ENCODE measurements around the gene SIK2. TPM values are rescaled to one million over a fixed set of nuclear protein-coding genes. Genes with fewer than 3 reads are reported as not detected.
A peak's percentile ranks its signal among the peaks of the same experiment; 100 is the strongest.

Gene SIK2
- total and polyA plus RNA-seq, 4 donors: 7.2 to 31.8 (median 17.3) TPM

DNA sequence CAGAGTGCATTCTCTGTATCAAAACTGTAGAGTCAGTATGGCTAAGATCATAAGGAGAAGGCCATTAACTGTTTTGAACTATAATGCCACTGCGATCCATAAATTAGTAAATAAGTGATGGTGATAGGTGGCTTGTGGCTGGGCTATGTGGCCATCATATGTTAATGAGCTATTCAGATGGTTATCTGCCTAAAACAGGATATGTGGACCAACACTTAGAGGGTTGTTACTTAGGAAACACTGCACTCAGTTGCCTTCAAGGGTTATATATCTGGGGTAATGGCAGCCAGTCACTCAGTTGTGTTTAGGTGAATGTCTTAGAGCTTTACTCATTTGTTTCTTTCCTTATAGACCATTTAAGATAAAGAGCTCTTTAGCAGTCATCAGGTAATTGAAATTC lies 97.9 kb downstream of the SIK2 start:
- WGBS, 2 donors: 100% methylated on average over 1 of the region's 1 CpG
- no peak for TF ChIP-seq CTCF (IDR thresholded peaks at IDR 0.05; ENCODE audit: control extremely low read depth, extremely low read depth)

DNA sequence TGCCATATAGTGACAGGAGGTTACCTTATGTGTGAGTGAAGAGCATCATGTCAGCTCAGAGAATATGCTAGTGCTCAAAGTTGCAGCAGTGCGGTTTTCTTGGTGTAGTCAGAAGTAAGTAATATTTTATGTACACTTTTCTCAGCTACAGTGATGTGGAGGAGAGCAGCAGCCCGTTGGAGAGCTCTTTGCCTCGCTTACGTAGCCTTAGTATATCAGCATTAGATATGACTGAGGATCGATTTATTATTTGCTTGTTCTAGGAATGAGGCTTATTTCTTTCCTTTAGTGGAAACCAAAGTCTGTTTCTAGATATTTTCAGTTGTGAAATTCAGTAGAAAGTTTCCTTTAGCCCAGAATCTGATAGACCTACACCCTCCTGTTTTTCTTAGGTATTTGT lies 100.4 kb downstream of the SIK2 start:
- DNase-seq (no peak), ATAC-seq (ENCODE audit: insufficient read depth, low FRiP score) (no peak)
- no peak overlapping the region for H3K27ac ChIP-seq (ENCODE audit: low read depth in 1 of 2, low read length in 1 of 2)
- H3K27me3 ChIP-seq (ENCODE audit: control insufficient read depth in 3 of 3, insufficient read depth in 3 of 3, low read length in 2 of 3): no peaks in the 10 kb centered on the region
- WGBS, 2 donors: 89 to 95% methylated on average over 5 of the region's 5 CpGs
- no peak overlapping the region for H3K4me3 ChIP-seq
- peaks cover 4 to 15% (median 9%) of the 10 kb centered on the region in 5 donors for H3K4me1 ChIP-seq (ENCODE audit: control insufficient read depth in 5 of 5, insufficient read depth in 5 of 5, low read length in 5 of 5)
- H3K36me3 ChIP-seq (ENCODE audit: control insufficient read depth in 4 of 4, insufficient read depth in 4 of 4, low read length in 4 of 4): peaks cover 14 to 26% (median 20%) of the 10 kb centered on the region in 4 donors
- no peak for TF ChIP-seq CTCF (IDR thresholded peaks at IDR 0.05; ENCODE audit: control extremely low read depth, extremely low read depth)
- no peak overlapping the region for H3K9ac ChIP-seq (ENCODE audit: insufficient read depth in 1 of 2, low read length in 2 of 2)
- H3K9me3 ChIP-seq (ENCODE audit: control insufficient read depth in 4 of 4, insufficient read depth in 3 of 4, low read length in 3 of 4): no peaks in the 10 kb centered on the region

More for the DNA sequence above, 97.9 kb downstream of the SIK2 start:
- ATAC-seq (ENCODE audit: insufficient read depth, low FRiP score) (no peak), DNase-seq (no peak)
- peak overlapping the region in 1 of 2 donors; percentile 33 for H3K27ac ChIP-seq (ENCODE audit: low read depth in 1 of 2, low read length in 1 of 2)
- no peaks in the 10 kb centered on the region for H3K27me3 ChIP-seq (ENCODE audit: control insufficient read depth in 3 of 3, insufficient read depth in 3 of 3, low read length in 2 of 3)
- H3K4me3 ChIP-seq: no peak overlapping the region
- no peak overlapping the region for H3K9ac ChIP-seq (ENCODE audit: insufficient read depth in 1 of 2, low read length in 2 of 2)
- peaks cover 3 to 18% (median 9%) of the 10 kb centered on the region in 5 donors for H3K4me1 ChIP-seq (ENCODE audit: control insufficient read depth in 5 of 5, insufficient read depth in 5 of 5, low read length in 5 of 5)
- H3K9me3 ChIP-seq (ENCODE audit: control insufficient read depth in 4 of 4, insufficient read depth in 3 of 4, low read length in 3 of 4): no peaks in the 10 kb centered on the region
- peaks cover 6 to 17% (median 14%) of the 10 kb centered on the region in 4 donors for H3K36me3 ChIP-seq (ENCODE audit: control insufficient read depth in 4 of 4, insufficient read depth in 4 of 4, low read length in 4 of 4)

GRCh38 chr11:111703576-111703975 lies 101.3 kb downstream of the SIK2 start:
- H3K27me3 ChIP-seq (ENCODE audit: control insufficient read depth in 3 of 3, insufficient read depth in 3 of 3, low read length in 2 of 3): no peaks in the 10 kb centered on the region
- TF ChIP-seq CTCF (IDR thresholded peaks at IDR 0.05; ENCODE audit: control extremely low read depth, extremely low read depth): no peak
- H3K36me3 ChIP-seq (ENCODE audit: control insufficient read depth in 4 of 4, insufficient read depth in 4 of 4, low read length in 4 of 4): peaks cover 16 to 30% (median 25%) of the 10 kb centered on the region in 4 donors
- no peak overlapping the region for H3K27ac ChIP-seq (ENCODE audit: low read depth in 1 of 2, low read length in 1 of 2)
- H3K4me3 ChIP-seq: no peak overlapping the region
- WGBS, 2 donors: 69 to 92% methylated on average over 1 of the region's 1 CpG
- DNase-seq (peak in 2 of 3 donors; percentile 37 to 74), ATAC-seq (ENCODE audit: insufficient read depth, low FRiP score) (no peak)
- H3K4me1 ChIP-seq (ENCODE audit: control insufficient read depth in 5 of 5, insufficient read depth in 5 of 5, low read length in 5 of 5): peaks cover 4 to 17% (median 9%) of the 10 kb centered on the region in 5 donors
- H3K9me3 ChIP-seq (ENCODE audit: control insufficient read depth in 4 of 4, insufficient read depth in 3 of 4, low read length in 3 of 4): no peaks in the 10 kb centered on the region
- no peak overlapping the region for H3K9ac ChIP-seq (ENCODE audit: insufficient read depth in 1 of 2, low read length in 2 of 2)
